ENCODE results near the gene ARMC6.
A peak's percentile ranks its signal among the peaks of the same experiment; 100 is the strongest.

Gene ARMC6

GRCh38 chr19:19054315-19054938 lies 21.0 kb downstream of the ARMC6 start:
- no peak for DNase-seq (ENCODE audit: low read depth in 2 of 3, low spot score in 1 of 3)

- no peak for DNase-seq (ENCODE audit: low read depth in 2 of 3, low spot score in 1 of 3)
These were observed 21.6 kb downstream of the ARMC6 start for GRCh38 chr19:19054939-19055440.

- no peak for DNase-seq (ENCODE audit: low read depth in 2 of 3, low spot score in 1 of 3)
These were observed 22.3 kb downstream of the ARMC6 start for GRCh38 chr19:19055701-19056100.

- DNase-seq (ENCODE audit: low read depth in 2 of 3, low spot score in 1 of 3) = no peak
These were observed 23.4 kb downstream of the ARMC6 start for GRCh38 chr19:19056636-19057275.

- no peak for DNase-seq (ENCODE audit: low read depth in 2 of 3, low spot score in 1 of 3)
These were observed 23.9 kb downstream of the ARMC6 start for GRCh38 chr19:19057317-19057716.

GRCh38 chr19:19057720-19058119 lies 24.3 kb downstream of the ARMC6 start:
- no peak for DNase-seq (ENCODE audit: low read depth in 2 of 3, low spot score in 1 of 3)

- DNase-seq (ENCODE audit: low read depth in 2 of 3, low spot score in 1 of 3) = no peak
These were observed 25.8 kb downstream of the ARMC6 start for GRCh38 chr19:19059018-19059836.

- no peak for DNase-seq (ENCODE audit: low read depth in 2 of 3, low spot score in 1 of 3)
These were observed 26.6 kb downstream of the ARMC6 start for GRCh38 chr19:19059837-19060611.

- no peak for DNase-seq (ENCODE audit: low read depth in 2 of 3, low spot score in 1 of 3)
These were observed 28.1 kb downstream of the ARMC6 start for GRCh38 chr19:19061506-19061905.

GRCh38 chr19:19062454-19063182 lies 29.2 kb downstream of the ARMC6 start:
- DNase-seq (ENCODE audit: low read depth in 2 of 3, low spot score in 1 of 3) = peak in 2 of 3 donors; percentile 19 to 24

GRCh38 chr19:19063183-19064097 lies 30.0 kb downstream of the ARMC6 start, which contains the start of gene SLC25A42:
Gene SLC25A42 (plus strand): TSS chr19:19063994. CDS start chr19:19096125, 32,131 bp downstream.
- peak; percentile 97 to 99 (median 99) for DNase-seq (ENCODE audit: low read depth in 2 of 3, low spot score in 1 of 3)

GRCh38 chr19:19064098-19064722 lies 30.8 kb downstream of the ARMC6 start:
- peak in 1 of 3 donors; percentile 3 for DNase-seq (ENCODE audit: low read depth in 2 of 3, low spot score in 1 of 3)

GRCh38 chr19:19064811-19065745 lies 31.7 kb downstream of the ARMC6 start:
- peak in 1 of 3 donors; percentile 25 for DNase-seq (ENCODE audit: low read depth in 2 of 3, low spot score in 1 of 3)

- no peak for DNase-seq (ENCODE audit: low read depth in 2 of 3, low spot score in 1 of 3)
These were observed 34.1 kb downstream of the ARMC6 start for GRCh38 chr19:19067276-19068072.

GRCh38 chr19:19068659-19069654 lies 35.6 kb downstream of the ARMC6 start:
- no peak for DNase-seq (ENCODE audit: low read depth in 2 of 3, low spot score in 1 of 3)

- DNase-seq (ENCODE audit: low read depth in 2 of 3, low spot score in 1 of 3) = no peak
These were observed 38.5 kb downstream of the ARMC6 start for GRCh38 chr19:19071897-19072296.

Measured in stimulated activated CD4-positive, alpha-beta T cell treated with anti-CD3 and anti-CD28 coated beads, Interleukin-12 subunit alpha, Interleukin-12 subunit beta, amount 100 ng/mL, for 48 hours (primary cell).